Caco-2 (cell line): Measurements from ENCODE around the gene PLEKHG4B. TPM values are rescaled to one million over a fixed set of nuclear protein-coding genes. Genes with fewer than 3 reads are reported as not detected.

Source experiments
- BruUV-seq: library from RNA; stranded (reverse); fragments of 400-500 nt; replicated peaks from 2 replicates; lab custom pipeline; 2021; lab: Mats Ljungman, UMichigan
- CTCF ChIA-PET: fragments of 300-600 bp; sonication (Branson Sonifier 250); formaldehyde crosslinking; loops from one replicate; lab custom pipeline; 2022; ENCODE audit warnings: antibody characterized with exemption; lab: Charles Lee
- POLR2A ChIA-PET: fragments of 300-600 bp; sonication (Branson Sonifier 250); formaldehyde crosslinking; loops from one replicate; lab custom pipeline; 2022; ENCODE audit warnings: antibody characterized with exemption; lab: Charles Lee
- DNase-seq, 2 experiments: peaks; one replicate each; pipeline versions ENCODE4 v3.0.0 to v3.0.0-alpha.2; 2020 to 2022
- H3K27me3 ChIP-seq: replicated peaks from 2 replicates; pipeline ENCODE4 v1.6.0; 2011; ENCODE audit warnings: low read length; ENCODE audit not compliant: control insufficient read depth, insufficient read depth
- H3K36me3 ChIP-seq: 2 replicates; pipeline ENCODE4 v1.5.1; 2011; ENCODE audit warnings: low read length; ENCODE audit not compliant: control insufficient read depth, insufficient read depth
- H3K4me1 ChIP-seq: fragments of 250-450 bp; sonication (Bioruptor Pico); 2 replicates; pipeline ENCODE4 v1.5.1; 2020; ENCODE audit warnings: mild to moderate bottlenecking
- H3K4me3 ChIP-seq: 2 replicates; pipeline ENCODE4 v1.5.1; 2011; ENCODE audit warnings: low read depth, mild to moderate bottlenecking, control low read depth, low read length
- H3K9me3 ChIP-seq: fragments of 250-450 bp; sonication (Bioruptor Pico); 2 replicates; pipeline ENCODE4 v1.5.1; 2020; ENCODE audit warnings: mild to moderate bottlenecking, moderate library complexity
- H3K27ac Mint-ChIP-seq: one replicate; pipeline ENCODE4 v1.8.0; 2022; ENCODE audit warnings: mixed read lengths; ENCODE audit not compliant: unreplicated experiment
- H3K27me3 Mint-ChIP-seq: one replicate; pipeline ENCODE4 v1.8.0; 2022; ENCODE audit warnings: mixed read lengths; ENCODE audit not compliant: insufficient read depth, unreplicated experiment
- H3K36me3 Mint-ChIP-seq: one replicate; pipeline ENCODE4 v1.8.0; 2022; ENCODE audit warnings: mild to moderate bottlenecking, mixed read lengths; ENCODE audit not compliant: insufficient read depth, unreplicated experiment
- H3K4me1 Mint-ChIP-seq: one replicate; pipeline ENCODE4 v1.8.0; 2022; ENCODE audit warnings: low read depth, mixed read lengths; ENCODE audit not compliant: unreplicated experiment
- H3K4me3 Mint-ChIP-seq: one replicate; pipeline ENCODE4 v1.8.0; 2022; ENCODE audit warnings: mild to moderate bottlenecking, moderate library complexity, mixed read lengths; ENCODE audit not compliant: unreplicated experiment
- H3K9me3 Mint-ChIP-seq: one replicate; pipeline ENCODE4 v1.8.0; 2022; ENCODE audit warnings: mixed read lengths; ENCODE audit not compliant: unreplicated experiment
- CTCF ChIP-seq, 2 experiments: fragments of 200-600 bp in 1 of 2; IDR thresholded peaks; 1 replicate in 1 of 2; 2 replicates in 1 of 2; pipeline versions ENCODE4 v1.5.1 to v1.8.0; 2011 to 2022; ENCODE audit warnings: antibody characterized with exemption in 1 of 2, control low read depth in 1 of 2, inconsistent platforms in 1 of 2, low read depth in 1 of 2, low read length in 1 of 2, mild to moderate bottlenecking in 1 of 2, moderate library complexity in 1 of 2; ENCODE audit not compliant: insufficient read depth in 1 of 2, severe bottlenecking in 1 of 2, unreplicated experiment in 1 of 2
- intact Hi-C: fragments of 100-400 bp; cut with micrococcal nuclease; formaldehyde crosslinking; loops from one replicate; pipeline ENCODE4 v1.10.0; 2022; ENCODE audit not compliant: unreplicated experiment
- total RNA-seq: library from RNA; stranded (reverse); gene quantifications from 2 replicates; pipeline ENCODE4 v1.2.3, GENCODE V29; 2022

The PLEKHG4B gene
- total RNA-seq, 1 experiment from 2014 or later = 15.0 TPM

DNA sequence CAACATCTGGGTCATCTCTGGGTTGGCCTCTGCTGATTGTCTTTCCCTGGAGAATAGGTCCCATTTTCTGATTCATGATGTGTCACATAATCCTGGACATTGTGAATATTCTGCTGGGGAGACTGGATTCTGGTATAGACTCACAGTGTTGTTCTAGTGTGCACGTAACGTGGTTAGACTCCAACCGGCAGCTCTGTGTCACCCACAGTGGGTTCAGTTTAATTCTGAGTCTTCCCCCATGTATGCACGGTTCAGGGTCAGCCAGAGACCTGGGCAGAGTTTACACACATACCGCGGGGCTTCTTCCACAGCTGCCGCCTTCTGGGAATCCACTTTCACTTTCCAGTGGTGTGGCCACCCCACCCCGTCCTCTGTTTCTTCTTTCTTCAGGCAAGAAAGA, 61.3 kb downstream of the PLEKHG4B start:
- no TSS peak for BruUV-seq
- H3K27ac Mint-ChIP-seq = no peak overlapping the region
- intact Hi-C loops = no loop called here

GRCh38 chr5:154236-154635, 62.3 kb downstream of the PLEKHG4B start:
- BruUV-seq = no TSS peak
- intact Hi-C loops = no loop called here
- H3K27me3 ChIP-seq = no peaks in the 10 kb centered on the region
- POLR2A ChIA-PET = no interaction called here
- Mint-ChIP-seq H3K27ac (no peak overlapping the region), H3K4me3 (no peak overlapping the region), H3K36me3 (peaks cover 36% of the 10 kb centered on the region), H3K27me3 (no peaks in the 10 kb centered on the region), H3K4me1 (no peaks in the 10 kb centered on the region), H3K9me3 (no peaks in the 10 kb centered on the region)
- TF ChIP-seq CTCF (IDR thresholded peaks at IDR 0.05; ENCODE audit: insufficient read depth in 1 of 2, low read depth in 1 of 2, low read length in 1 of 2, severe bottlenecking in 1 of 2, unreplicated experiment in 1 of 2) = no peak
- no peak overlapping the region for H3K4me3 ChIP-seq
- CTCF ChIA-PET = no interaction called here
- DNase-seq = no peak
- no peaks in the 10 kb centered on the region; the same call in 1 of the 2 replicates for H3K36me3 ChIP-seq
- H3K4me1 ChIP-seq = no peaks in the 10 kb centered on the region
- H3K9me3 ChIP-seq = no peaks in the 10 kb centered on the region

More for the DNA sequence above, 61.3 kb downstream of the PLEKHG4B start:
- H3K9me3 Mint-ChIP-seq = peaks cover 6% of the 10 kb centered on the region
- H3K36me3 Mint-ChIP-seq = peaks cover 30% of the 10 kb centered on the region
- H3K9me3 ChIP-seq = 0 out of 2 replicates have a peak, but pooled peaks cover 6% of the 10 kb centered on the region
- no peak for TF ChIP-seq CTCF (IDR thresholded peaks at IDR 0.05; ENCODE audit: insufficient read depth in 1 of 2, low read depth in 1 of 2, low read length in 1 of 2, severe bottlenecking in 1 of 2, unreplicated experiment in 1 of 2)
- H3K27me3 ChIP-seq = no peaks in the 10 kb centered on the region
- H3K4me3 ChIP-seq = no peak overlapping the region
- H3K27me3 Mint-ChIP-seq = no peaks in the 10 kb centered on the region
- H3K4me1 ChIP-seq = no peaks in the 10 kb centered on the region
- H3K36me3 ChIP-seq = no peaks in the 10 kb centered on the region; the same call in 1 of the 2 replicates
- CTCF ChIA-PET = no interaction called here
- no peak for DNase-seq
- POLR2A ChIA-PET = no interaction called here
- no peaks in the 10 kb centered on the region for H3K4me1 Mint-ChIP-seq
- no peak overlapping the region for H3K4me3 Mint-ChIP-seq

GRCh38 chr5:154826-155225, 62.9 kb downstream of the PLEKHG4B start:
- CTCF ChIA-PET = no interaction called here
- Histone ChIP-seq H3K4me3 (no peak overlapping the region), H3K27me3 (no peaks in the 10 kb centered on the region), H3K4me1 (no peaks in the 10 kb centered on the region), H3K36me3 (no peaks in the 10 kb centered on the region; the same call in 1 of the 2 replicates), H3K9me3 (no peaks in the 10 kb centered on the region)
- Mint-ChIP-seq H3K36me3 (peaks cover 32% of the 10 kb centered on the region), H3K4me3 (no peak overlapping the region), H3K27me3 (no peaks in the 10 kb centered on the region), H3K27ac (no peak overlapping the region), H3K4me1 (no peaks in the 10 kb centered on the region), H3K9me3 (no peaks in the 10 kb centered on the region)
- intact Hi-C loops = no loop called here
- TF ChIP-seq CTCF (IDR thresholded peaks at IDR 0.05; ENCODE audit: insufficient read depth in 1 of 2, low read depth in 1 of 2, low read length in 1 of 2, severe bottlenecking in 1 of 2, unreplicated experiment in 1 of 2) = no peak
- POLR2A ChIA-PET = no interaction called here
- BruUV-seq = no TSS peak
- DNase-seq = no peak
